ENCODE results near the gene PALM.

- TF ChIP-seq SP1 (IDR thresholded peaks at IDR 0.05): peak; percentile 12
- TF ChIP-seq CTCF (IDR thresholded peaks at IDR 0.05; ENCODE audit: low read depth, low read length, missing input control): no peak
- TF ChIP-seq FOXA1 (IDR thresholded peaks at IDR 0.05): no peak
- TF ChIP-seq EGR1 (IDR thresholded peaks at IDR 0.05; ENCODE audit: low read depth in 2 of 2): no peak
Measured at GRCh38 chr19:674282-675151, 34.2 kb upstream of the PALM start.
